T-helper 9 cell (primary cell): ENCODE data around the gene VPS41.

Experiments used
- DNase-seq: peaks from one replicate; pipeline ENCODE4 v3.0.0-alpha.2; 2020

Gene VPS41

GRCh38 chr7:38798552-38799267 lies 110.3 kb downstream of the VPS41 start:
- DNase-seq = no peak

DNA sequence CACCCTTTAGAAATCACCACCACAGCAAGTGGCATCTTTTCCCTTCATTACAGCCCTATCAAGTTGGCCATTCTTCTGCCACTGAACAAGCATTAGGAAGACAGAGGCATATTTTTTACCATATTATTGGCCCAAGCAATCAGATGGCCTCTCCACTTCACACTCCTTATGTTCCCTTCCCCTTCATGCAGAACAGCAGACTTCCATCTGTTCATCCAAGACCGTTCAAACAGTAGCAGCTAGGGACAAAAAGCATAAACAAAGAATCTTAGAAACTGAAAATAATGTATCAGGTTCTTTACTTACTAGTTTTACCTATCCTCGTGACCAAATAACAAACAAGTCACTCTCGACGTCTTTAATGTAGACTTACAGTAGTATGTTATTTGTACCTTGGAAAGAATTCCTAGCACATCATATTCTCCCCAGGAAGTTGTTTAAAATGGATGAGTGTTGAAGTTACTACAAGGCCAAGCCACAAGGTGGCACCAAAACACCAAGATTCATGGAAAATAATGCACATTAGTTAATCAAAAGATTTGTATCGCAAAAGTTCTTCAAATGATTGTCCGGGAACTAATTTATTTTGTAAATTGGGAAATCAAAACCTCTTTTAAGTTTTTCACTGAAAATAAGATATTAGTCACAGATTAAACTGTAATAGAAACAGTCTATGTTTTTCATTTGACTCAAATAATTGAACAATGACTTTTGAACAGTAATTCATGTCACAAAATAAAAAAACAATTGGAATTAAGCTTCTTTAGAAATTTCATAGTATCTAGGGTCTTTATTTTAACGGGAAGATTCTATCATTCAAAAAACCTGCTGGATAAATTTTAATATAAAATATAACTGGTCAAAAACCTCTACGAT lies 112.1 kb downstream of the VPS41 start:
- peak; percentile 26 for DNase-seq

GRCh38 chr7:38795593-38795992 lies 113.4 kb downstream of the VPS41 start:
- DNase-seq = no peak

- no peak for DNase-seq
These were observed 127.0 kb downstream of the VPS41 start for GRCh38 chr7:38781991-38782390.

DNA sequence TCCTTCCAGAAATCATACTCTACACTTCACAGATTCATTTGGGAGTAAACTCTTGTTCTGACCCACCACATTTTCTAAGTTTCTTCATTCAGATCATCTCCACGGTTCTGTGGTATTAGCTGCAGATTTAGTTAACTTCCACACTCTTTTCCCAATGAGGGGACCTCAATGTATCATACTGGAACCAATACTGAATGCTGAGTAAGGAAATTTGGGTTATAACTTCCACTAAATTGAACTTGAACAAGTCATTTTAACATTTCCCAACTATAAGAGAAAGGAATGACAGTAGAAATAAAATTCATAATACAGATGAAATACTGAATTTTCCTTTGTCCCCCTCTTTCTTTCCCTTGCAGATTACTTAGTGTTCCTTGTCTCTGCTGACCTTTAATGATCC lies 131.4 kb downstream of the VPS41 start:
- no peak for DNase-seq

DNA sequence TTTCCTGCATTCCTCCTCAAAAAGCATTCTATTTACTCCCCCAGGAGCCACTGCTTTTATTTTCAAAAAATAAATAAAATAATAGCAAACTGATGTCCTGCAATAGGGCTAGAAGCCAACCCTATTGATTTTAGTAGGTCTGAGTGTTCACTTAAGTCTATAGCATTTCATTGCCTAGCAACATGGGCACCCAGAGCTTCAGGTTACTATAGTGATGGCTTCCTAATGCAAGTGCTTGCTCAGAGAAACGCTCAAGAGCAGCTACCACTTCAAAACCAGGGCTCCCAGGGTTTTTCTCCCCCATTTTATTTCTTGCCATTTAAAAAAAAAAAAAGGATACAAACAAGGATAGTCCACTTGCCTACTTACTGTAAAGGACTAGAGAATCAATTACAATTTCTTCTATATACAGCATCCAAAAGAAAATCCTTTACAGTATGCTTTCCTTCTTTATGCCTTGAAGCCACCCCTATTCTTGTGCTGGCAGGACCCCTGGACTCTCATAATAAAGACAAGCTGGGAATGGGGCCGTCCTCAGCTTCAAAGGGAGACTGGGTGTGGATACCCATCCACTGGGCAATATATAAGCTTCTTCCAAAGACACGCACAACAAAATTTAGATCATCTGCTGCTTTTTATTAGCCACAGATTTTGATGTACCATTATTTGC lies 133.3 kb downstream of the VPS41 start:
- DNase-seq = no peak

- DNase-seq = no peak
These were observed 135.6 kb downstream of the VPS41 start for GRCh38 chr7:38773430-38773829.

- DNase-seq = no peak
These were observed 148.8 kb downstream of the VPS41 start for GRCh38 chr7:38760226-38760625.

- DNase-seq = no peak
These were observed 150.0 kb downstream of the VPS41 start for GRCh38 chr7:38759028-38759427.

DNA sequence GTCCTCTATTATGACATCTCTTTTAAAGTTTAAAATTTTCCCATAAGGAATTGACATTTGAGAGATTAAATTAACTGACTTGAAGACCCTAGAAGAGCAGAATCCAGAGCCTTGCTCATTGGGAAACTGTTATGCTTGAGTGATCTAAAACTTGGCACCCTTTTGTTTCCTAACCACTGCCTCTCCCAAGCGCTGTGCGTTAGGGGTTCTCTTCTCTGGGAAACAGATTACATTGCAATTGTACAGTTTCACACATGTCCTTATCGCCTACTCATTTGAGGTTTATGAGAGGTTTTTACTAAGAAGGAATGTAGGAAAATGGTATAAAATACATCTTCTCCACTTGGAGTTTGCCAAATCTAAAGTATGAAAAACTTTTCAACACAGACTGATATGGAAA lies 151.1 kb downstream of the VPS41 start:
- DNase-seq = no peak

GRCh38 chr7:38756521-38756920 lies 152.5 kb downstream of the VPS41 start:
- no peak for DNase-seq

DNA sequence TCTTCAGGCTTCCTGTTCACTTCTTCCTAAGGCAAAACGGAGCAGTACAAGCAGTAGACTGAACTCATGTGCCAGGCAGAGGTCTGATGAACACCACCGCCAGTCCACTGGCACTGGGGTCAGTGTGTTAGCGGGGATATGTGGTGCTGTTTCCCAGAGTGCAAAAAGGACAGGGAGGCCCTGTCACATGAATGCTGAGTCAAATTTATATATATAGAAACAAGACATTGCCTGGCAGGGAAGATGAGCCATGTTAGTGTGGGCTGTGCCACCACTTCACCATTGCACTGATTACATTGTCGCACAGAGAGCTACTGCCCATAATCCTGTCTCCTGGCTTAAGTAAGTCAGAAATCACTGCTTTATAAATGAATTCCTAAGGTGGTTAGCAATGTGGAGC lies 155.6 kb downstream of the VPS41 start:
- no peak for DNase-seq

- DNase-seq = no peak
These were observed 157.6 kb downstream of the VPS41 start for GRCh38 chr7:38751416-38751815.

DNA sequence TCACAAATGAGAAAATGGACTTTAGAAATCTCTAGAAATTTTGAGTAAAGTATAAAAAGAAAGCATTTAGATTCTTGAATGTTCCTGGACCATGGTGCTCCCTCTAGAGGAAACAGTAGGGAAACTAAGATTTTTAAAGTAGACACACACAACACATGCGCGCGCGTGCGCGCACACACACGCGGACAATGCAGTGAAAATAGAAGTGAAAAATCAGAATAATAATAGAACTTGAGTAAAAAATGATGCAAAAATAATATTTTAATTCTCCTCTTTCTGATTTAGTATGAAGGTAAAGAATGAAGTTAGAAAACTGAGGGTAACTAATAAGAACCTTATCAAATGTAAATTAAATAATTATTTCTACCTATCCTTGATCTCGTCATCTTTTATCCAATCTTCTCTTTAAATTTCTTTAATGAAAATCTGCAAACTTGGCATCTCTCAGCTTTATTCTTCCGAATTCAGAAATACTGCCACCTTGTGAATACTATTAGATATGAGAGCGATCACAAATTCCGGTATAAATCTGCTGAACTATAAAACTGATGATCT lies 160.9 kb downstream of the VPS41 start:
- DNase-seq = no peak

- no peak for DNase-seq
These were observed 162.6 kb downstream of the VPS41 start for GRCh38 chr7:38746438-38746837.

DNA sequence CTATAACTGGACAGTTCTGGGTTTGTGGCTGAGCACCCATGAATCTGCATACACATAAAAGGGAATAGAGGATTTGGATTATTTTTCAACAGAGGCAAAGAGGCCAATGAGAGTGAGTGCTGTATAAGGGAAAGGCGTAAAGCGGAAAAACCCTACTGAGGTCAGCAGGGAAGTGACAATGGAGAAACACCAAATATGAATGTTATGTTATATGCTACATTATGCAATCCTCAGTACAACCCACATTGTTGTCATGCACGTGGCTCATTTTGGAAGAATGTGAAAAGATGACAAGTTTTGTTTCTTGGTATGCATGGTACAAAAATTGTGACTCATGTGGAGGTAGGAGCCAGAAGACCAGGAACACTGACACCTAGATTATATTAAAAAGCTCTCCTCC lies 164.2 kb downstream of the VPS41 start:
- no peak for DNase-seq

- no peak for DNase-seq
These were observed 165.1 kb downstream of the VPS41 start for GRCh38 chr7:38743899-38744298.

DNA sequence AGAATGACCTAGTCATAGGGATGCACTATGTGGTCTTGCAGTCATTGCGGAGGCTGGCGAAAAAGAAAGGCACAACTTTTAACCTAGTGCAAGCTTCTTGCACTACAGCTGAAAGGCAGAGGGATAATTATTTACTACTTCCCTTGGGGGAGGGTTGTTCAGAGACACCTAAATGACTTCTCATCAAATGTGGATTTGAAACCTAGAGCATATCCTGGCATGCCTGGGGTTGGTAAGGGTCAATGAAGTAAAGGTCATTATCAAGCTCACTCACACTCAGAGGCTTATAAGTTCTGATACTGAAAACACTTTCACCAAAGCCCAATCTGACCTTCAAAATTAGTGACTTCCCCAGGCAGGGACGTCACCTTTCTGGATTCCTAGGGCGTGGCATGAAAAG lies 168.9 kb downstream of the VPS41 start:
- DNase-seq = no peak

- no peak for DNase-seq
These were observed 172.9 kb downstream of the VPS41 start for GRCh38 chr7:38736138-38736537.

- DNase-seq = no peak
These were observed 177.8 kb downstream of the VPS41 start for GRCh38 chr7:38731215-38731614.

- no peak for DNase-seq
These were observed 180.8 kb downstream of the VPS41 start for GRCh38 chr7:38728145-38728544.

GRCh38 chr7:38727184-38727940 lies 181.6 kb downstream of the VPS41 start:
- DNase-seq = no peak

GRCh38 chr7:38723327-38723726 lies 185.7 kb downstream of the VPS41 start:
- DNase-seq = no peak
